Suppressor macrophage treated with lipopolysaccharide for 1 hour (primary cell): ENCODE results near the gene SF3A2.
"Not testable (repeated sequence)": the region's sequence is repeated elsewhere in the genome, so short reads cannot be mapped to it uniquely, and the experiment has no call there.

Experiments used
- DNase-seq, 3 donors: peaks; one replicate each; pipeline ENCODE4 v3.0.0-alpha.2; 2020 to 2022

SF3A2 gene, protein sequence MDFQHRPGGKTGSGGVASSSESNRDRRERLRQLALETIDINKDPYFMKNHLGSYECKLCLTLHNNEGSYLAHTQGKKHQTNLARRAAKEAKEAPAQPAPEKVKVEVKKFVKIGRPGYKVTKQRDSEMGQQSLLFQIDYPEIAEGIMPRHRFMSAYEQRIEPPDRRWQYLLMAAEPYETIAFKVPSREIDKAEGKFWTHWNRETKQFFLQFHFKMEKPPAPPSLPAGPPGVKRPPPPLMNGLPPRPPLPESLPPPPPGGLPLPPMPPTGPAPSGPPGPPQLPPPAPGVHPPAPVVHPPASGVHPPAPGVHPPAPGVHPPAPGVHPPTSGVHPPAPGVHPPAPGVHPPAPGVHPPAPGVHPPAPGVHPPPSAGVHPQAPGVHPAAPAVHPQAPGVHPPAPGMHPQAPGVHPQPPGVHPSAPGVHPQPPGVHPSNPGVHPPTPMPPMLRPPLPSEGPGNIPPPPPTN

DNA sequence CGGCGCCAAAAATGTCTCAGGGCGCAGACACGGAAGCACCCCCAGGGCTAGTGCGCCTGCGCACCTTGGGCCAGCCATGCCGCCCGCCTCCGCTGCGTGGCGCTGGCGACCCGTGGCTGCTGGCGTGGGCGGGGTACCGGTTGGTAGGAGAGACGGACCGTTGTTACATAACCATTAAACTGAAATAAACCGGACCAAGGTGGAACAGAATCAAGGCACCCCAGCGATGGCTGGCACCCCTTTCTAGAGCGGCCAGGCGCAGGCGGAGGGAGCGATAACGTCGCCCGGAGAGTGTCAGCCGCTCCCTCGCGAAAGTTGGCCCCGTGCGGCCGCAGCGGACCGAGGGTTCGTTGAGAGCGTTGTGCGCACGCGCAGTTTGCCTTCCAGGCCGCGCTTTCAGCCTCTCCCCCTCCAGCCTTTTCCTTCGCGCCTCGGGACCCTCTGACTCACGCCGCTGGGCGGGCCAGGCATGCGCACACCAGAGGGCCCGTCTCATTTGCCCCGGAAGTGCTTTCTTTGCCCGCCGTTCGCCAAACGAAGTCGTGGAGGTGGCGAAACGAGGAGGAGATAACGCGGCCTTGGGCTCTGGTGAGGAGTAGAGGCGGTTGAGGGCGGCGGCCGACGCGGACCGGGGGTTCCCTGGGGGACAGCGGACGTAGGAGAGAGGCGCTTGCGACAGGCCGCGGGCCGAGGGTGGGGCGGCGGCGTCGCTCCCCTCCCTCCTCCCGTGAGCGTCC is at the start of gene SF3A2, which contains the start of gene PLEKHJ1:
Gene SF3A2, plus strand, starts transcription at position 511 of the 737 bp plus-strand sequence. CDS start 6,595 bp downstream, outside the sequence.
Gene PLEKHJ1, minus strand, starts transcription at position 16 of the 737 bp plus-strand sequence. CDS start 81 bp downstream, outside the sequence.
- peak; percentile 99 for DNase-seq

DNA sequence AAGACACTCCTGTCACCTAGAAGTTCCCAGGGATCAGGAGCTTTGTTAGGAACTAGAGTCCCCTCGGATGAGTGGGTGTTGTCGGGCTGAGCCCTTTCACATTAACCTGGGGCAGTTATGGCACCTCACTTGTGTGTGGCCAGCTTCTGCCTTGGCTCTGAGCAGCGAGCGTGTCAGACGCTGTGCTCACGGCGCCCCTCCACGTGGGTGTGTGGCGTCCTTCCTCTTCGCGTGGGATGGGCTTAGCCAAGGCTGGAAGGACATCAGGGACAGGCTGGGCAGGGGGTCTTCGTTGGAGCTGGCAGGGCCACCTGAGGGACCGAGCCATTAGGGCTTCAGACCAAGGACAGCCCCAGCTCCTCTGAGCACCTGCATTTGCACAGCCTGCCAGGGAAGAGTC is 49.5 kb upstream of the SF3A2 start:
- DNase-seq: peak; percentile 40 to 66 (median 48)

DNA sequence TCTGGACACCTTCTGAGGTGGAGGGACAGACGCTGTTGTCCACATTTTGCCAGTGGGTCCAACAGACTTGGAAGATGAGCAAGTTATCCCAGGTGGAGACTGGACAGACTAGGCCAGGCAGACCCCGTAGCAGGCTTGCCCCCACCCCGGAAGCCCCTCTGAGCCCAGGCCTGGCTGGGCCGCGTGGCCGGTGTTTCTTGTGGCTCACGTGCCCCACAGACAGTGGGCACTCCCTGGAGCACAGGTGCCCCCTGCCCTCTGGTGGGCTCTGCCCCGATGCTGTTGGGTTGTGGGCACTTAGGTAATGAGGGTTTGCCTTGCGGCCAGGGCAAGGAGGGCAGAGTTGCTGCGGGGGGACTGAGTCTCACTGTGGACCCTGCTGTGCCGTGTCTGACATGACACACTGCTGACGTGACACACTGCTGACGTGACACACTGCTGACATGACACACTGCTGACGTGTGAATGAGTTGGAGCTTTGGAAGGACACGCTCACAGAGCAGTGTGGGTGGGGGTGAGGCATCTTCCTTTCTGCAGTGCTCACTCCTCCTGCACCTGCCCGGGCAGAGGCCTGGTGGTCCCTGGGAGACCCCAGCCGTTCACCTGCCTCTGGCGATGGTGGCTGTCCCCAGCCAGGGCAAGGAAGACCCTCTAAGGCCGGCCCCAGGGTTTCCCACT is 47.8 kb upstream of the SF3A2 start:
- peak; percentile 90 to 94 (median 93) for DNase-seq

DNA sequence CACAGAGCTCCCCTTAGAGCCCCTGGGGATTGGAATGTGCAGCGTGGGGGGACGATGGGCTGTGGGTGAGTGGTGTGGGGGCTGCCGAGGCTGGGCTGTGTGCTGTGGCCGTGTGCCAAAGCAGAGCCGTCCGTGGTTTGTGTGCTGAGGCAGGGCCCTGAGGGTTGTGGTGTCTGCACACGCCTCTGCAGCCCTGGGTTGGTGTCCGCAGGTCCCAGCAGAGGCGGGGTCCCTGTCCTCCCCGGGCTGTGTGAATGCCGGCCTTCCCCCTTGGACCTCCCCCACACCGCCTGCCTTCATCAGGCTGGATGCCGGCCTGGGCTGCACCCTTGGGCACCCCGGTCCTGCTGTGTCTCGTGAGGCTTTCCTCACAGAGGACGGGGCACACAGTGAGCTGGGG is 46.7 kb upstream of the SF3A2 start:
- no peak for DNase-seq

DNA sequence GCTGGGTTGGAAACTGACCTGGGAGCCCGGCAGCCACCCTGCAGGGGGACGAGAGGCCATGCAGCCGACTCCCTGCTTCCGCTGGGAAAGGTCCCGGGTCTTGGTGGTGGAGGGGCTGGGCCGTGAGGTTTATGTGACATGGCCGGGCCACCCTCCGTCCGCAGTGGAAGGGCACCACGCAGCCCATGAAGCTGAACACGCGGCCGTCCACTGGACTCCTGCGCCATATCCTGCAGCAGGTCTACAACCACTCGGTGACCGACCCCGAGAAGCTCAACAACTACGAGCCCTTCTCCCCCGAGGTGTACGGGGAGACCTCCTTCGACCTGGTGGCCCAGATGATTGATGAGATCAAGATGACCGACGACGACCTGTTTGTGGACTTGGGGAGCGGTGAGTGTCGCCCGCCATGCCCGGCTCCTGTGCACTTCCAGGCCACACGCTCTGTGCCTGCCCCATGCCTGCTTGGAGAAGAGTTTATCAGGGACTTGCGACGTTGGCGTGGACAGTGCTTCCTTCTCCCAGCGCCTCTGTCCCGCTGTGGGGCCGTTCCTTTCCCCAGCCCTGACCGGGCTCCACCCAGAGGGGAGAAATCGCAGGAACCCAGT is 45.7 kb upstream of the SF3A2 start:
- DNase-seq: no peak

DNA sequence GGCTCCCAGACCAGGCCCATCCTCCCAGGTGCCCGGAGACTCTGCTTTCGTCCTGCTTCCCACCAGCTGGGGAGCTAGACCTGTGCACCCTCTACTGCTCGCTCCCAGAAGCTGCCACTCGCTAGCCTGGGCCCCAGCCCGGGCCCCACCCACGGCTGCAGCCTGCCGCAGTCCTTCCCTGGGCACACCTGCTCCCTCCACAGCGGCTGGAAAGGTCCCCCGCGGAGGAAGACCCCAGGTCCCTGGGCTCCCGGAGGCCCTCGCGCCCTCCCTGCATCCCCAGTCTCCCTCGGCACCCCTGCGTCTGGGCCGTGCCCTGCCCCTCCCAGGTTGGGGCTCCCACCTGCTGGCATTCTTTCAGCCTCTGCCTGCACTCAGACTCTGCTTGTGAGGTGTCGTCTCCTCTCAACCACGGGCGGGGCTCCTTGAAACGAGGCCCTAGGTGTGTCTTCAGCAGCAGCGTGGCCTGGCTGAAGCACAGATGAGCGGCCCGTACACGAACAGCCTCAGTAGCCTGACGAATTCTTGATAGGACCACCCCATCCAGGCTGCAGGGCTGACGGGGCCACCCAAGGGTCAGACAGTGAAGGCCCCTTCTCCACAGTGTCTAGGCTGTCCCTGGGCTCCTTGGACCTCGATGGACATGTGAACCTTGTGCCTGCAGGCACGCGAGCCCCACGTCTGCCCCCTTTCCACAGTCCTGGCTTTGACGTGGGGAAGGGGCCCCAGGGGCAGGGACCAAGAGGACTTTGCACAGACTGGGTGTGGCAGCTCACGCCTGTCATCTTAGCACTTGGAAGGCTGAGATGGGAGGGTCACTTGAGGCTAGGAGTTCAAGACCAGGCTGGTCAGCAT is 44.9 kb upstream of the SF3A2 start:
- DNase-seq: no peak

DNA sequence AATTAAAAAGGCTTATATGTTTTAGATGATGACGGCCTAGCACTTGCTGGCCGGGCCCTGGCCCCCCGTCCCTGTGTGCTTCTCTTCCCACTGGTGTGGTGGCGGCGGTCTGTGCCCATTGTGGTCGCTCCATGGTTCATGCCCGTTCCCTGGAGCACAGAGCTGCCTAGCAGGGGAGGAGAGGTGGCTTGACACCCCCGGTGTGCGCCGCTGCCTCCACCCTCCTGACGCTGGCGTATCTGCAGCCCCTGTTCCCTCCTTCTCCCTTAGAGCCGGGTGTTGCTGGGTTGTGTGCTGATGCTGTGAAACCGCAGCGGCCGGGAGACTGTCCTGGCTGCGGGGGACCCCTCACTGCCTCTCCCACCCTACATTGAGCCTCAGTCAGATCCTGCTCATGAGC is 43.8 kb upstream of the SF3A2 start:
- DNase-seq: no peak

DNA sequence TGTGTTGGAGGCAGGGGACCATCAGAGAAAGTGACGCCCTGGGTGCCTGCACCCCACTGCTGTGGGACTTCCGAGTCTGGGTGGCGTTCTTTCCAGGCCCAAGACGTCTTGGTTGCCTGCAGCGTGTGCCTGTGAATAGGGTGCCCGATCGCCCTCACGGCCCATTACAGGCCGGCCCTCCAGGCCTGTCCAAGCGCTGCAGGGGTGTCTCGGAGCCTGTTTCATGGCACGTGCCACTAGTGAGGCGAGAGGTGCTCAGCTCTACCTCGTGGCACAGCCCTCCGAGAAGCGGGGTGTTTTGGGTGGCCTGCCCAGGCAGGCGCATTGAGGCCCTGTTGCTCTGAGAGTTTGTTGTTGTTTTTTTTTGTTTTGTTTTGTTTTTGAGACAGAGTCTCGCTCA is 42.8 kb upstream of the SF3A2 start:
- no peak for DNase-seq

DNA sequence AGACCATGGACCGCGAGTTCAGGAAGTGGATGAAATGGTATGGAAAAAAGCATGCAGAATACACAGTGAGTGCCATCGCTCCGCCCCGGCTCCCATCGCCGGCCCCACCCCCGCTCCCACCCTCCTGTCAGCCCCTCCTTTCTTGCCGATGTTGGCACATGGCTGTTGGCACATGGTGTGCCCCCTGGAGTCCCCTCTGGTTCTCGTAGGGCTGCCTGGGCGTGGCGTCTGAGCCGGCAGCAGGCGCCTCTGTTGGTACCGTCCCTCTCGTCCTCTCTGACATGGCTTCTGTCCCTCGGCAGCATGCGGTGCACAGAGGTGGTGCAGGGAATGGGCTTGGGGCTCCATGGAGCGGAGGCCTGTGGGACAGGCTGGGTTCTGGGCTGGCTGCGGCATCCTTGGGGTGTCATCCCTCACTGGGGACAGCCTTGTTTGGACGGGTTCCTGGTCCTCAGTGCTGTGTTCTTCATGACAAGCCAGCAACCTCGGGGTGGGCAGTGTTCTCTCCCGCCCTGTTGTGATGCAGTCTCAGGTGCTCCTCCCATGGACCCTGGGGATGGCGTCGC is 42.0 kb upstream of the SF3A2 start:
- DNase-seq: no peak

DNA sequence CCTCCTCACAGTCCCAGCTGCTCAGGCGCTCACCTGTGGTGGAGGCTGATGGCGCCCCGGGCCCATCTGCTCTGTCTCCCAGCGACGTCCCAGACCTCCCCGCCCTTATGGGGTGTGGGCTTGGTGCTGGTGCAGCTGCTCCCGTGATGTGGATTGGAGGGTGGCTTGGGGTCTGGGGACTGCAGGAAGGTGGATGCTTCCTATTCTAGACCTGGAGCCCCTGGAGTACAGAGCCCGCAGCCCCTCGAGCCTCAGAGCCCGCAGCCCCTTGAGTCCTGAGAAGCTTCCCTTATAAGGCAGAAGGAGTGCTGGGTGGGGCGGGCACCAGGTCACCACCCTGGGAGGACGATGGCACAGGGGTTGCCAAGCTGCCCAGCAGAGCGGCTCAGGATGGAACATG is 41.3 kb upstream of the SF3A2 start:
- DNase-seq: no peak

DNA sequence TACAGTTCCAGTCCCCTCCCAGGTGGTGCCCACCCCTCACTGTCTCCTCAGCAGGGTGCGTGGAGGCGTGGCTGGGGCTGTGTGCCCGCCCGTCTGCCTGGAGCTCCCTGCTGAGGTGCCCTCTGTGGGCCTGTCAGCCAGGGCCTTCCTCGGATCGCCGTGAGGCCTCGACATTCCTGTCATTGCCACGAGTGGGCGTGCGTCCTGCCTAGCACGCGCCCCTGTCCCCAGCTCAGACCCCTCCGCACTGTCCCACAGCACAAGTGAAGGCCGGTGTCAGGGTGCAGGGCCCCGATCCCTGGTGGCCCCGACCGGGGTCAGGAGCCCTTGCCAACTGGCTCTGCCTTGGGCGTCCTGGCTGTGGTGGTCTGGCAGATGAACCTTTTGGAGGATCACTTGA is 40.7 kb upstream of the SF3A2 start:
- no peak for DNase-seq

DNA sequence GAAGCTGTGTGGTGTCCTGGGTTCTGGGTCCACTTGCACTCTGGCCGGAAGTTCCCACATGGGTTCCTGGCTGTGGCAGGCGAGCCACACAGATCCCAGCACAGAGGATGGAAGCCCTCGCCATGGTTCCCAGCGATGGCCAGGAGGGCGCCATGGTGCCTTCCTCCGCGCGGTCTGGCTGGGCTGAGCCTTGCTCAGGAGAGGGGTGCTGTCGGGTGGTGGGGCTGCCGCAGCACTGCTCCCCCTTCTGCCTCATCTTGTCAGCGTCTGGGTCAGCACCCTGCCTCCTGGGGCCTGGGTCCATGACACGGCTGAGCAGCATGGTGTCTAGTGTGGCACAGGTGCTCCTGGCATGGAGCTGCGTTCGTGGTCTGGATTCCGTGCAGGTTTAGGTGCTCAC is 39.4 kb upstream of the SF3A2 start:
- no peak for DNase-seq

DNA sequence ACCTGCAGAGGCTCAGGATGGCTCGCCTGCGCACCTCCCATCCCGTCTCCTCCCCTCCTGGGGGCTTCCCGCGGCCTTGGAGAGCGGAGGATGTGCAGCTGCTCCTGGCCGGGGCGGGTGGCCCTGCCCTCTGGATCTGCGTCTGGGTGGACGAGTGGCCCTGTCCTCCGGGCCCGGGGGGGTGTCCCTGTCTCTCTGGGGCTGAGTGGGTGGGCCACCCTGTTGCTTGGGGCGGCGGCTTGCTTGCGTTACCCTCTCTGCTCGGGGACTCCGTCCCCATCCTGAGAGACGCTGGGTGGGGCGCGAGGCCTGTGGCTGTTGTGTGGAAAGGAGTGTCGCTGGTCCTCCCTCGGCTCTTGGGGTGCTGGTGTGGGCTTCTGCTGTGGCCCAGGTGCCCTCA is 38.3 kb upstream of the SF3A2 start:
- no peak for DNase-seq

DNA sequence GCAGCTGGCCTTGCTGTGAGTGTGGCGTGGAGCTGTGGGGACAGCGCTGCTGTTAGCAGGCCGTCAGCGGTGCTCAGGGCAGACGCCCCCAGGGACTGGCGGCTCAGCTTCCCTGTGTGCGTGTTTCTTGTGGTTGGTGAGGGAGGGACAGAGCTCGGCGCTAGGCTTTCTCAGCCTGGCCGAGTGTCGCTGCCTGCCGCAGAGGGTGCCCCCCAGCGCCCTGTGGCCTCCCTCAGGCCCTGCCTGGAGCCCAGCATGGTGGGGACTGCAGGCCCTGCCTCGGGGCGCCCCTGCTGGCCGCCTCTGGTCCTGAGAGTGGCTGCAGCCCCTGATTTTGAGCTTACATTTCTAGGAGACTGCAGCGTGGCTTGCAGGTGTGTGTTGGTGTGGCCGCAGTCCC is 37.4 kb upstream of the SF3A2 start:
- no peak for DNase-seq

DNA sequence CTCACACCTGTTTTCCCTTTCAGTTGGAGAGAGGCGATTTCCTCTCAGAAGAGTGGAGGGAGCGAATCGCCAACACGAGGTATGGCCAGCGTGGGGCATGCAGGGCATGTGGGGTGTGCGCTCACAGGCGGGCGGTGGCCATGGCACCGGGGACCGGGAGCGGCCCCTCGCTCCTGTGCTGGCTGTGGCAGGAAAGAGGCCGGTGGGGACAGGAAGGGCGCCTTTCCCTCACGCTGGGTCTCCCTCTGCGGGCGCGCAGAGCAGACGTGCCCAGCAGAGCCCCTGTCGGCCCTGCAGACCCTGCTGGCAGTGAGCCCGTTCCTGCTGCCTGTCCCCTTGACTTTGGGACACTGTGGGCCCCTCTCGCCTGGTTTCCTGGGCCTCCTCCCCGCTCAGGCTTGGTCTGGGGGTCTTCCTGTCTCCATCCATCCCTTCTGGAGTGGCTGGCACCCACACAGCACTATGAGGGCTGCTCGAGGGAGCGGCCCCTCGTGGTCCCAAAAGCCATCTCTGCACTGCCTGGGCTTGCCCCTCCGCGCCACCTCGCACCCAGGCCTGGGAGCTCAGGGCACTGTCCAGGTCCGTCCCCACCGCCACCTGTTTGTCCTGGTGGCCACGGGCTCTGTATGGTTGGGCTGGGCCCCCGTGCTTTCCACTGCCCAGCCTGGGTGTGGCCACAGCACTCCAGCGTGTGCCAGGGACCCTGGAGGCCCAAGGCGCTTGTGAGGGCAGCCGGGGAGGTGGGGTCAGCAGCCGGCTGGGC is 36.6 kb upstream of the SF3A2 start:
- DNase-seq: no peak

DNA sequence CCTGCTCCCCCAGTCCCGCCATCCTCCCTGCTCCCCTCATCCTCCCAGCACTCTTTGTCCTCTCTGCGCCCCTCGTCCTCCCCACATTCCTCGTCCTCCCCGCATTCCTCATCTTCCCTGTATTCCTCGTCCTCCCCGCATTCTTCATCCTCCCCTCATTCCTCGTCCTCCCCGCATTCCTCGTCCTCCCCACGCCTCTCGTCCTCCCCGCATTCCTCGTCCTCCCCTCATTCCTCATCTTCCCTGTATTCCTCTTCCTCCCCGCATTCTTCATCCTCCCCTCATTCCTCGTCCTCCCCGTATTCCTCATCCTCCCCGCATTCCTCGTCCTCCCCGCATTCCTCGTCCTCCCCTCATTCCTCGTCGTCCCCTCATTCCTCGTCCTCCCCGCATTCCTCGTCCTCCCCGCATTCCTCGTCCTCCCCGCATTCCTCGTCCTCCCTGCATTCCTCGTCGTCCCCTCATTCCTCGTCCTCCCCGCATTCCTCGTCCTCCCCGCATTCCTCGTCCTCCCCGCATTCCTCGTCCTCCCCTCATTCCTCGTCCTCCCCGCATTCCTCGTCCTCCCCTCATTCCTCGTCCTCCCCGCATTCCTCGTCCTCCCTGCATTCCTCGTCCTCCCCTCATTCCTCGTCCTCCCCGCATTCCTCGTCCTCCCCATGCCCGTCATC is 35.9 kb upstream of the SF3A2 start:
- DNase-seq: not testable (repeated sequence)

DNA sequence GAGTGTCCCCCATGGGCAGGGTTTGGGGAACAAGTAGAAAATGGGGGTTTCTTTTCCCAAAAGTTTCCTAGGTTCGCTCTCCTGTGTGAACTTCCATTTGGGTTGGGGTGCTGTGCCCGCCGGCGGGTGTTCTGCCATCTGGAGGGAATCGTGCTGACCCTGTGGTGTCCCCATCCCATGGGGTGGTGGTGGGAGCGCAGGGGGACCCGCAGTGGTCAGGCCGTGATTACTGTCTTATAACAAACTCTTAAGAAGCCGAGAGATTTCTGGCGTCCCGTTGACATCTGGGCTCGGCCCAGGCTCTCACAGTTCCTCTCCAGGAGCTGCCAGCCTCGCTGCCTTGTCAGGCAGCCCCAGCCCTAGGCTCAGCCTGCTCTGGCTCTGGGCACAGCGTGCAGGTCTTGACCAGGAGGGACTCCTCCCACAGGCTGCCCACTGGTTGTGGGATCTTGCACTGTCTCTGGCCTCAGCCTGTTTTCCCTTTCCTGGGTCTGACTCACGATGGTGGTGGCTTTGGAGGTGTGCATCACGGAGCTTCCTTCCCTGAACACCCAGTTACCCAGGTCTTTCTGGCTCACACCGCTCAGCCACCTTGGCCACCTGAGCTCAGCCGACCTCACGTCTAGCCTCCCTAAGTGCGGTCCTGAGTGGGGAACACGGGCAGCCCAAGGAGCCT is 35.0 kb upstream of the SF3A2 start:
- no peak for DNase-seq

DNA sequence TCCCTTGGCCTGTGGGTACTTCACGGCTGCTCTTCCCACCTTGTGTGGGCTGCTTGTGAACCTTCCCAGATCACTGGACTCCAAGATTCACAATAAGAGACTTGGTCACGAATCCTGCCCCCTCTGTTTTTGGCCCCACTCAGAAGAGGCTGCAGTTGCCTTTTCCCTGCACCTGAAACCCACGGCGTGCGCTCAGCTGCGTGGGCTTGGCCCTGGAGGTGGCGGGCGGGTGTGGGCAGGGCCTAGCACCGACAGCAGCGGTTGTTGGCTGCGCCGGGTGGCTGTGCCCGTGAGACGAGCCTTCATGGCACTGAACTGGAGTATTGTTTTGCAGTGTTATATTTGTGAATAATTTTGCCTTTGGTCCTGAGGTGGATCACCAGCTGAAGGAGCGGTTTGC is 34.3 kb upstream of the SF3A2 start:
- DNase-seq: no peak

DNA sequence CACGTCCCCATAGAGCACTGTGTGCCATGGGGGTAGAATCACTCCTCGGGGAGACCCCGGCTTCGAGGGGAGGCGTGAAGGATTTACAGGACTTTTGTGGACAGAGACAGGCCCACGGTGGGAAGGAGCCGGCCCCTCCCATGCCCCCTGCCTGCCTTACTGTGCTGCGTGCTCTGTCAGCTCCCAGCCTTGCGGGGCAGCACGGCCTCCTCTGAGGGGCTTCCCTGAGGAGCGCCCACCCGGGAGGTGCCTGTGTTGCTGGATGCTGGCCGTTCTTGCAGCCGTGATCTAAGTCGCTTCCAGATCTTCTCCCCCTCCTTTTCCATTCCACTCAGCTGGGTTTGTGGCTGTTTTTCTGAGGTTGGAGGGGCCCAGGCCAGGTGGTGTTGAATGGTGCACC is 29.6 kb upstream of the SF3A2 start:
- no peak for DNase-seq
